Kidney glomerular epithelial cell (primary cell): ENCODE measurements around the gene NQO1.
"Not testable (repeated sequence)": the region's sequence is repeated elsewhere in the genome, so short reads cannot be mapped to it uniquely, and the experiment has no call there.

Source experiments
- DNase-seq: peaks from one replicate; lab custom pipeline; 2025; lab: John Stamatoyannopoulos, UW

Gene NQO1

GRCh38 chr16:69741951-69742904, 15.9 kb upstream of the NQO1 start:
- peak; percentile 24 for DNase-seq

DNA sequence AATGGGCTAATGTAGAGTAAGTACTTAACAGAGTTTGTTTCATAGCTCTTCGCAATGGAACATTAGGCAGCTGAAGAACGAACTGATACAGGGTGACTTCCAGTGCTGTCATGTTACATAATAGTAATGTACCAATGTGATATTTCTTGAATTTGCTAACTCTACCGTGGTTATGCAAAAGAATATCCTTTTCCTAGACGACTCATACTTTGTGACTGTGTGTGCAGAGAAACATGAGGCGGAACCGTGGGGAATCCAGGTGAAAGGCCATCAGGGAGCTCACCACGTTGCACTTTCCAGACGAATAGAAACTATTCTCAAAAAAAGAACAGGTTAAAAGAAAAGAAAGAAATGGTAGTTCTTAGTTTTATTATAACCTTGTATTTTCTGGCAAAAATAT, 15.2 kb upstream of the NQO1 start:
- peak; percentile 39 for DNase-seq

- DNase-seq: no peak
These were observed 5.7 kb upstream of the NQO1 start for GRCh38 chr16:69732101-69732500.

- not testable (repeated sequence) for DNase-seq
These were observed 4.9 kb upstream of the NQO1 start for GRCh38 chr16:69731280-69731679.

GRCh38 chr16:69729030-69729429, 2.7 kb upstream of the NQO1 start:
- DNase-seq: not testable (repeated sequence)

DNA sequence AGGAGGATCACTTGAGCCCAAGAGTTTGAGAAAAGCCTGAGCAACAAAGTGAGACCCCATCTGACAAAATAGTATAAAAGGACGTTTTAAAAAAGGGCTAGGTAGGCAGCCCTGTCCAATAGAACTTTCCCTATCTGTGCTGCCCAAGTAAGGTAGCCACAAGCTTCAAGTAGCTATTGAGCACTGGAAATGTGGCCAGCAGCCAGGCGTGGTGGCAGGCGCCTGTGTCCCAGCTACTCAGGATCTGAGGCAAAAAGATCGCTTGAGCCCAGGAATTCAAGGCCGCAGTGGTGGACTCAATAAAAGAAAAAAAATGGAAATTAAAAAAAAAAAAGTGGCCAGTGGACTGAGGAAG, 1.5 kb upstream of the NQO1 start:
- no peak for DNase-seq

DNA sequence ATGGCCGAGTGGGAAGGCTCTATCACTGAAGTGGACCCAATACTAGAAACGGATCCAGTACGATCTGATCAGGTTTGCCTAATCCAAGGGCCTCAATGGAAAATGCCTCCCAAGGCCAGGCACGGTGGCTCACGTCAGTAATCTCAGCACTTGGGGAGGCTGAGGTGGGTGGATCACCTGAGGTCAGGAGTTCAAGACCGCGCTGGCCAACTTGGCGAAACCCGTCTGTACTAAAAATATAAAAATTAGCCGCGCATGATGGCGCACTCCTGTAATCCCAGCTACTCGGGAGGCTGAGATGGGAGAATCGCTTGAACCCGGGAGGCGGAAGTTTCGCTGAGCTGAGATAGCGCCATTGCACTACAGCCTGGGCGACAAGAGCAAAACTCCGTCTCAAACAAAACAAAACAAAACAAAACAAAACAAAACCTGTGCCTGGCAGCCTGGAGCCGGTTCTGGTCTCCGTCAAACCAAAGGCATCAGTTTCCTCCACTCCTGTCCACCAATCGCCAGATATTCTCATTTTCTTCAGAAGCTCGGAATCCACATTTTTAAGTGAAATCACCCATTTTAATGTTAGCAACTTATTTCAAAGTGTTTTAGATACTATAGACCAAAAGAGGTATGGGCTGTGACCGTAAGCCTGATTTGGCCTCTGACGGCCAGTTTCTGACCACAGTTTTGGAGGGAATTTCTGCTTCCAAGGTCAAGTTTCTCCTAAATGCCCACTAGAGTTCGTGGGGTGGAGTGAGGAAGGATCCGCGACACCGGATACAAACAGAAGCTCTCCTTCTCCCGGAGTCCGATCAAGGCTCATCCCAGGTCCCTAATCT, 664 bp downstream of the NQO1 start:
- DNase-seq: no peak

DNA sequence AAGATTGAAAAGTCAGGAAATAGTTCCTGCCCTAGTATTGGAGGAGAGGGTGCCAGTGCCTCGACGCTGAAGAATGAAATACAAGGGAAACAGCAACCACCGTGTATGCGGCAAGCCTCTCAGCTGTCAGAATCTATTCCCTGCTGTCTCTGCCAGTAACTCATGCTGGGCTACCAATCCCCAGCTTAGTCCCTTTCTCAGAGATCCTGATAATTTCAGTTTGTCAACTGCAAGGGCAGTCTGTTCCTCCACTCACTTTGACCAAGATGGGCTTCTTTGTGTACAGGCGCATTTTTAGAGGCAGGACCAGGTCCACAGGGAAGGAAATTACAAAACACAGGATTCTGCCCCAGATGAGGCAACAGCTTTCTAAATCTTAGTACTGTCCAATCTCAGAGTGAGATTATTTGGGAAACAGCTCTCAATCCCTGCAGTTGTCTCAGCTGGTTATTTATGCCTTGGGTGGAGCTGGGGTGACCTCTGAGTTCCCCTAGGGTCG, 1.3 kb downstream of the NQO1 start:
- no peak for DNase-seq

DNA sequence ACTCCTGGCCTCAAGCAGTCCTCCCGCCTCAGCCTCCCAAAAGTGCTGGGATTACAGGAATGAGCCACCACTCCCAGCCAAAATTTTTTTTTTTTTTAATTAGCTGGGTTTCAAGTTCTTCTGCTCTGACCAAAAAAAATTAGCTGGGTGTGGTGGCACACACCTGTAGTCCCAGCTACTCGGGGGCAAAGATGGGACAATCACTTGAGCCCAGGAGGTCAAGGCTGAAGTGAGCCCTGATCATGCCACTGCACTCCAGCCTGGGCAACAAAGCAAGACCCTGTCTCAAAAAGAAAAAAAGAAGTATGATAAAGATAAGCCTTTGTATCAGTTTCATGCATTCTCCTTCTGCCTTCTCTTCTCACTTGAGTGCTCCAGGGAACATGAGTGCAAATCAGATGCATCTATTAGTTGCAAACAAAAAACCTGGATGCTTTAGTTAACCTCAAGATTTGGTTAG, 1.9 kb downstream of the NQO1 start:
- no peak for DNase-seq

GRCh38 chr16:69721441-69721957, 4.9 kb downstream of the NQO1 start:
- DNase-seq: no peak

DNA sequence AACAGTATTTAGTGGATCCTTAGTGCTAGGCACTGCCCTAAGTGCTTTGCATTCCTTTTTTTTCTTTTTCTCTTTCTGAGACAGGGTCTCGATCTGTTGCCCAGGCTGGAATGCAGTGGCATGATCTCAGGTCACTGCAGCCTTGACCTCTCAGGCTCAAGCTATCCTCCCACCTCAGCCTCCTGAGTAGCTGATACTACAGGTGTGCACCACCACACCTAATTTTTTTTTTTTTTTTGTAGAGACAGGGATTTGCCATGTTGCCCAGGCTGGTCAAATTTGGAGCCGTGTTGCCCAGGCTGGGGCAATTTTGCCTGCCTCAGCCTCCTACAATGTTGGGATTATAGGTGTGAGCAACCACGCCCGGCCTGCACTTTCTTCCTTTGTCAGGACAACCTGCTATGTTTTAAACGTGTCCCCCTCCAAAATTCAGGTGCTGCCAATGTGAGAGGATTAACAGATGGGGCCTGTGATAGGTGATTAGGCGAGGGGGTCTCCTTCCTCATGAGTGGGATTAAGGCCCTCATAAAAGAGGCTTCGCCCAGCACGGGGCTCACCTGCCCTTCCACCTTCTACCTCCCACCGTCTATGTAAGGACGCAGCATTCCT, 5.4 kb downstream of the NQO1 start:
- DNase-seq: no peak

GRCh38 chr16:69718111-69718764, 8.1 kb downstream of the NQO1 start:
- no peak for DNase-seq

GRCh38 chr16:69717066-69717465, 9.3 kb downstream of the NQO1 start:
- no peak for DNase-seq

GRCh38 chr16:69712914-69713581, 13.3 kb downstream of the NQO1 start:
- no peak for DNase-seq

- DNase-seq: no peak
These were observed 14.1 kb downstream of the NQO1 start for GRCh38 chr16:69712277-69712676.

GRCh38 chr16:69711115-69711740, 15.1 kb downstream of the NQO1 start:
- DNase-seq: peak; percentile 82

GRCh38 chr16:69709456-69710084, 16.8 kb downstream of the NQO1 start:
- DNase-seq: peak; percentile 60

GRCh38 chr16:69707920-69708683, 18.3 kb downstream of the NQO1 start:
- DNase-seq: no peak

DNA sequence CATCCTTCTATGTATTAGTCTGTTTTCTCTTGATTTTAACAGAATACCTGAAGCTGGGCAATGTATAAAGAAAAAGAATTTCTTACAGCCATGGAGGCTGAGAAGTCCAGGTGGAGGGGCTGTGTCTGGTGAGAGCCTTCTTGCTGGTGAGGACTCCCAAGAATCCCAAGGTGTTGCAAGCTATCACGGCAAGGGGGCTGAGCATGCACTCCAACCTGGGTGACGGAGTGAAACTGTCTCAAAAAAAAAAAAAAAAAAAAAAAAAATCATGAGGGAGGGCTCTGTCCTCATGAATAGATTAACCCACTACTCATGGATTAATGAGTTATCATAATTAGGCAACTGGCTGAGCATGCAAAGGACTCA, 19.4 kb downstream of the NQO1 start:
- DNase-seq: no peak
